HG03060 (cell line): ENCODE results near the gene CCHCR1.
"Not testable (repeated sequence)": the region's sequence is repeated elsewhere in the genome, so short reads cannot be mapped to it uniquely, and the experiment has no call there.

Source experiments
- ATAC-seq: cut with Tn5 transposase; IDR thresholded peaks from one replicate; pipeline ENCODE4 v1.9.1; 2021; ENCODE audit warnings: low read depth, moderate number of reproducible peaks; ENCODE audit not compliant: unreplicated experiment

Gene CCHCR1

GRCh38 chr6:31164475-31165063 is 7.0 kb upstream of the CCHCR1 start:
- not testable (repeated sequence) for ATAC-seq

GRCh38 chr6:31163922-31164321 is 6.3 kb upstream of the CCHCR1 start:
- ATAC-seq = no peak

- ATAC-seq = no peak
Measured at GRCh38 chr6:31162463-31163165, 5.0 kb upstream of the CCHCR1 start.

- no peak for ATAC-seq
Measured at GRCh38 chr6:31161216-31162126, 3.9 kb upstream of the CCHCR1 start.

GRCh38 chr6:31158863-31159855 is 1.6 kb upstream of the CCHCR1 start:
- no peak for ATAC-seq

- peak; percentile 70 for ATAC-seq
Measured at GRCh38 chr6:31158140-31158862, 699 bp upstream of the CCHCR1 start, which contains the start of gene TCF19. Gene TCF19, plus strand, starts transcription at chr6:31158589. Its CDS starts 881 bp downstream, at chr6:31159470.

- no peak for ATAC-seq
Measured at GRCh38 chr6:31156641-31157040, 961 bp downstream of the CCHCR1 start.

- no peak for ATAC-seq
Measured at GRCh38 chr6:31154436-31154835, 3.2 kb downstream of the CCHCR1 start.

- no peak for ATAC-seq
Measured at GRCh38 chr6:31152781-31153180, 4.8 kb downstream of the CCHCR1 start.

GRCh38 chr6:31149827-31150447 is 7.7 kb downstream of the CCHCR1 start:
- no peak for ATAC-seq

GRCh38 chr6:31145386-31145785 is 12.2 kb downstream of the CCHCR1 start:
- no peak for ATAC-seq

- ATAC-seq = no peak
Measured at GRCh38 chr6:31144970-31145340, 12.6 kb downstream of the CCHCR1 start.

GRCh38 chr6:31144296-31144969 is 13.2 kb downstream of the CCHCR1 start:
- no peak for ATAC-seq

GRCh38 chr6:31143148-31143547 is 14.5 kb downstream of the CCHCR1 start:
- ATAC-seq = no peak

GRCh38 chr6:31142361-31142761 is 15.2 kb downstream of the CCHCR1 start:
- no peak for ATAC-seq

GRCh38 chr6:31140643-31141042 is 17.0 kb downstream of the CCHCR1 start:
- no peak for ATAC-seq

GRCh38 chr6:31139599-31139998 is 18.0 kb downstream of the CCHCR1 start:
- no peak for ATAC-seq

- no peak for ATAC-seq
Measured at GRCh38 chr6:31138982-31139381, 18.6 kb downstream of the CCHCR1 start, which contains the start of gene PSORS1C2. Gene PSORS1C2, minus strand, starts transcription at chr6:31139066. Its CDS starts 40 bp downstream, at chr6:31139026.
